DND-41 (cell line): Measurements from ENCODE around the gene OR52H1.

ENCODE experiments used
- ATAC-seq: fragments of 200-7000 bp; cut with Tn5 transposase; 3 replicates; pipeline ENCODE4 v1.9.1; 2021; ENCODE audit warnings: low read depth; ENCODE audit not compliant: insufficient read depth
- DNase-seq: peaks from one replicate; pipeline ENCODE4 v3.0.0-alpha.2; 2020
- H2AFZ ChIP-seq: 2 replicates; pipeline ENCODE4 v1.6.0; 2012; ENCODE audit warnings: low read depth, low read length
- H3K27ac ChIP-seq: 2 replicates; pipeline ENCODE4 v1.5.1; 2012; ENCODE audit warnings: low read length, inconsistent platforms
- H3K27me3 ChIP-seq: fragments of 200-600 bp; sonication (generic); 2 replicates; pipeline ENCODE4 v1.6.0; 2012; ENCODE audit warnings: low read length, mild to moderate bottlenecking, inconsistent platforms; ENCODE audit not compliant: insufficient read depth, poor library complexity
- H3K36me3 ChIP-seq: 2 replicates; pipeline ENCODE4 v1.5.1; 2012; ENCODE audit warnings: low read length, inconsistent platforms; ENCODE audit not compliant: insufficient read depth
- H3K4me1 ChIP-seq: 2 replicates; pipeline ENCODE4 v1.5.1; 2012; ENCODE audit warnings: mild to moderate bottlenecking, low read length; ENCODE audit not compliant: insufficient read depth
- H3K4me2 ChIP-seq: 2 replicates; pipeline ENCODE4 v1.6.0; 2012; ENCODE audit warnings: mild to moderate bottlenecking, moderate library complexity, low read length, inconsistent platforms; ENCODE audit not compliant: insufficient read depth
- H3K4me3 ChIP-seq, 2 experiments: fragments of 200-600 bp in 1 of 2; shearing (Covaris generic) in 1 of 2; 2 replicates each; pipeline ENCODE4 v1.5.1; 2012 to 2016; ENCODE audit warnings: inconsistent platforms in 2 of 2, low read length in 2 of 2, mild to moderate bottlenecking in 2 of 2, low read depth in 1 of 2, moderate library complexity in 1 of 2
- H3K79me2 ChIP-seq: 2 replicates; pipeline ENCODE4 v1.6.0; 2012; ENCODE audit warnings: low read length, inconsistent platforms; ENCODE audit not compliant: insufficient read depth
- H3K9ac ChIP-seq: 2 replicates; pipeline ENCODE4 v1.6.0; 2012; ENCODE audit warnings: low read depth, mild to moderate bottlenecking, inconsistent platforms, low read length, moderate library complexity
- H3K9me3 ChIP-seq: 2 replicates; pipeline ENCODE4 v1.5.1; 2012; ENCODE audit warnings: low read length, moderate library complexity, mild to moderate bottlenecking, inconsistent platforms; ENCODE audit not compliant: insufficient read depth, severe bottlenecking
- H4K20me1 ChIP-seq: 2 replicates; pipeline ENCODE4 v1.6.0; 2012; ENCODE audit warnings: low read length; ENCODE audit not compliant: insufficient read depth
- EZH2 ChIP-seq: IDR thresholded peaks from 3 replicates; pipeline ENCODE4 v1.6.1; 2012; ENCODE audit warnings: borderline replicate concordance, low read depth, mild to moderate bottlenecking, moderate library complexity, low read length, inconsistent platforms; ENCODE audit not compliant: severe bottlenecking
- TF ChIP-seq, protein P1 (sequence below): IDR thresholded peaks from 2 replicates; pipeline ENCODE4 v1.5.1; 2012; ENCODE audit warnings: borderline replicate concordance, low read length, moderate library complexity, mild to moderate bottlenecking; ENCODE audit not compliant: poor library complexity, severe bottlenecking; ENCODE audit errors: extremely low read depth

Gene OR52H1

GRCh38 chr11:5547982-5548381 is 358 bp downstream of the OR52H1 start:
- H2AFZ ChIP-seq: no peak overlapping the region
- DNase-seq (no peak), ATAC-seq (no peak)
- no peak for TF ChIP-seq EZH2
- TF ChIP-seq, protein P1, sequence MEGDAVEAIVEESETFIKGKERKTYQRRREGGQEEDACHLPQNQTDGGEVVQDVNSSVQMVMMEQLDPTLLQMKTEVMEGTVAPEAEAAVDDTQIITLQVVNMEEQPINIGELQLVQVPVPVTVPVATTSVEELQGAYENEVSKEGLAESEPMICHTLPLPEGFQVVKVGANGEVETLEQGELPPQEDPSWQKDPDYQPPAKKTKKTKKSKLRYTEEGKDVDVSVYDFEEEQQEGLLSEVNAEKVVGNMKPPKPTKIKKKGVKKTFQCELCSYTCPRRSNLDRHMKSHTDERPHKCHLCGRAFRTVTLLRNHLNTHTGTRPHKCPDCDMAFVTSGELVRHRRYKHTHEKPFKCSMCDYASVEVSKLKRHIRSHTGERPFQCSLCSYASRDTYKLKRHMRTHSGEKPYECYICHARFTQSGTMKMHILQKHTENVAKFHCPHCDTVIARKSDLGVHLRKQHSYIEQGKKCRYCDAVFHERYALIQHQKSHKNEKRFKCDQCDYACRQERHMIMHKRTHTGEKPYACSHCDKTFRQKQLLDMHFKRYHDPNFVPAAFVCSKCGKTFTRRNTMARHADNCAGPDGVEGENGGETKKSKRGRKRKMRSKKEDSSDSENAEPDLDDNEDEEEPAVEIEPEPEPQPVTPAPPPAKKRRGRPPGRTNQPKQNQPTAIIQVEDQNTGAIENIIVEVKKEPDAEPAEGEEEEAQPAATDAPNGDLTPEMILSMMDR: no peak
- H3K4me3 ChIP-seq: no peak overlapping the region
- H3K9me3 ChIP-seq: no peaks in the 10 kb centered on the region
- no peak overlapping the region for H3K27ac ChIP-seq
- H3K4me1 ChIP-seq: no peaks in the 10 kb centered on the region
- H3K27me3 ChIP-seq: peaks cover 3% of the 10 kb centered on the region
- H3K4me2 ChIP-seq: no peak overlapping the region
- no peak overlapping the region for H3K9ac ChIP-seq
- H3K36me3 ChIP-seq: no peaks in the 10 kb centered on the region
- H4K20me1 ChIP-seq: no peaks in the 10 kb centered on the region
- no peaks in the 10 kb centered on the region for H3K79me2 ChIP-seq

- no peaks in the 10 kb centered on the region for H4K20me1 ChIP-seq
- ATAC-seq (no peak), DNase-seq (no peak)
- no peak overlapping the region for H2AFZ ChIP-seq
- no peaks in the 10 kb centered on the region for H3K36me3 ChIP-seq
- H3K4me1 ChIP-seq: no peaks in the 10 kb centered on the region
- no peak overlapping the region for H3K4me3 ChIP-seq
- TF ChIP-seq, protein P1: no peak
- no peak for TF ChIP-seq EZH2
- no peak overlapping the region for H3K27ac ChIP-seq
- H3K9ac ChIP-seq: no peak overlapping the region
- no peaks in the 10 kb centered on the region for H3K9me3 ChIP-seq
- no peaks in the 10 kb centered on the region for H3K79me2 ChIP-seq
- peaks cover 2% of the 10 kb centered on the region for H3K27me3 ChIP-seq
- no peak overlapping the region for H3K4me2 ChIP-seq
Measured at GRCh38 chr11:5546457-5546856, 1.9 kb downstream of the OR52H1 start.

DNA sequence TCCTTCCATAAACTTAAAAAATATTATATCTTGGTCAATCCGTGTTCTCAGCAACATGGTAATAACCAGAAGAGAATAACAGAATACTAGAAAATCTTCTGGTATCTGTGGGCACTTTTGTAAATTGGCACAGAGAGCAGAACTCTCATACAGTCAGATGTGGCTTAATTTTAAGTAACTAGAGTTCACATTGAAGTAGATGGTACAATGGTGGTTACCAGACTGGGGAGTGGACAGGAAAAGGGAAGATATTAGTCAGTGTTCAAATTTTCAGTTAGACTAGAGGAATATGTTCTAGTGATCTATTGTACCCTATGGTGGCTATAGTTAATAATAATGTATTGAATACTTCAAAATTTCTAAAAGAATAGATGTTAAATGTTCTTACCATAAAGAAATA is 6.9 kb downstream of the OR52H1 start:
- no peaks in the 10 kb centered on the region for H3K36me3 ChIP-seq
- ATAC-seq (no peak), DNase-seq (no peak)
- H3K79me2 ChIP-seq: no peaks in the 10 kb centered on the region
- H3K4me3 ChIP-seq: no peak overlapping the region
- no peaks in the 10 kb centered on the region for H3K9me3 ChIP-seq
- no peak overlapping the region for H3K4me2 ChIP-seq
- H4K20me1 ChIP-seq: no peaks in the 10 kb centered on the region
- no peaks in the 10 kb centered on the region for H3K4me1 ChIP-seq
- peaks cover 2% of the 10 kb centered on the region for H3K27me3 ChIP-seq
- no peak overlapping the region for H2AFZ ChIP-seq
- no peak overlapping the region for H3K27ac ChIP-seq
- TF ChIP-seq EZH2: no peak
- TF ChIP-seq, protein P1: no peak
- H3K9ac ChIP-seq: no peak overlapping the region

GRCh38 chr11:5536482-5536881 is 11.9 kb downstream of the OR52H1 start:
- Histone ChIP-seq H3K27me3 (peaks cover 2% of the 10 kb centered on the region), H3K79me2 (no peaks in the 10 kb centered on the region), H3K9ac (no peak overlapping the region), H3K4me3 (no peak overlapping the region), H3K4me2 (no peak overlapping the region), H3K36me3 (no peaks in the 10 kb centered on the region), H4K20me1 (no peaks in the 10 kb centered on the region), H3K9me3 (no peaks in the 10 kb centered on the region), H2AFZ (no peak overlapping the region), H3K4me1 (no peaks in the 10 kb centered on the region), H3K27ac (no peak overlapping the region)
- TF ChIP-seq, protein P1: no peak
- TF ChIP-seq EZH2: no peak
- no peak for DNase-seq
- no peak for ATAC-seq
